Peyer's patch (tissue), 4 donors: ENCODE data around the gene TTL.

Source experiments
- CTCF ChIP-seq, 6 experiments: fragments of 450-650 bp in 4 of 6; fragments of 200-600 bp in 2 of 6; sonication (generic) in 1 of 6; IDR thresholded peaks; one replicate each; pipeline ENCODE4 v1.5.1; 2017 to 2019; ENCODE audit warnings: antibody characterized with exemption in 6 of 6, mild to moderate bottlenecking in 3 of 6, moderate library complexity in 1 of 6
- POLR2A ChIP-seq, 2 donors: fragments of 450-650 bp; IDR thresholded peaks; one replicate each; pipeline ENCODE4 v1.5.1; 2017; ENCODE audit warnings: antibody characterized with exemption in 2 of 2, mild to moderate bottlenecking in 2 of 2, moderate library complexity in 2 of 2

GRCh38 chr2:112474844-112475486 is 7.0 kb upstream of the TTL start:
- no peak for TF ChIP-seq CTCF (IDR thresholded peaks at IDR 0.05)
- no peak for TF ChIP-seq POLR2A (IDR thresholded peaks at IDR 0.05)
